GM19438 (cell line): ENCODE results near the gene BOK.
"Not testable (repeated sequence)": the region's sequence is repeated elsewhere in the genome, so short reads cannot be mapped to it uniquely, and the experiment has no call there.

Source experiments
- ATAC-seq: cut with Tn5 transposase; IDR thresholded peaks from one replicate; pipeline ENCODE4 v1.9.1; 2021; ENCODE audit warnings: low read depth; ENCODE audit not compliant: unreplicated experiment

Gene BOK

GRCh38 chr2:241554610-241555322, 3.8 kb upstream of the BOK start:
- ATAC-seq, result no peak

DNA sequence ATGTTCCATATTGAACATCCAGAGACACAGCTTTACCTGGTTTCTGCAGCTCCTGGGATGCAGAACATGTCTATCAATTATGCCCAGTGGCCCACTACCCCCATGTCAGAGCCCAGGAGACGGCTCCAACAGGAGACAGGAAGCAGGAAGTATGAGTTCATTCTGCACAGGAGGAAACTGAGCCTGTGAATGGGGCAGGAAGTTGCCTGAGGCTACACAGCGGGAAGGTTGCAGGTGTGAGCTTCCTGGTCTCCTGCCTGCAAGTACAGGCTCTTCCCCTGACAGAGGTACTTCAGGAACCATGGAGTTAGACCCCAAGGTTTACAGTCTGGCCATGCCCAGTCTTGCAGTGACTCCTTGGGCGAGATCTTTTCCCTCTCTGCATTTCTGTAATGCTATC, 2.8 kb upstream of the BOK start:
- ATAC-seq, result no peak

DNA sequence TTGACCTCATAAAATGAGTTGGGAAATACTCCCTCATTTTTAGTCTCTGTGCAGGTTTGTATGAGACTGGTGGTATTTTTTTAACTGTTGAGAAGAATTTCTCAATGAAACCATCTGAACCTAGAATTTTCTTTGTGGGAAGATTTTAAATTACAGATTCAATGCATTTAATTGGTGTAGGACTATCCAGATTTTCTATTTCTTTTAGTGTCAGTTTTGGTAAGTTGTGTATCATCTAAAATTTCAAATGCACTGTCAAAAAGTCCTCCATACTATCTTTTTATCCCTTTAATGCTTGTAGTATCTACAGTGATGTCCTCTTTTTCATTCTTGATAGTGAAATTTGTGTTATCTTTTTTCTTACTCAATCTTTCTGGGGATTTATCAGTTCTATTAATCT, 1.8 kb upstream of the BOK start:
- no peak for ATAC-seq

- ATAC-seq, result no peak
Observed at GRCh38 chr2:241559323-241560161, 997 bp downstream of the BOK start.

DNA sequence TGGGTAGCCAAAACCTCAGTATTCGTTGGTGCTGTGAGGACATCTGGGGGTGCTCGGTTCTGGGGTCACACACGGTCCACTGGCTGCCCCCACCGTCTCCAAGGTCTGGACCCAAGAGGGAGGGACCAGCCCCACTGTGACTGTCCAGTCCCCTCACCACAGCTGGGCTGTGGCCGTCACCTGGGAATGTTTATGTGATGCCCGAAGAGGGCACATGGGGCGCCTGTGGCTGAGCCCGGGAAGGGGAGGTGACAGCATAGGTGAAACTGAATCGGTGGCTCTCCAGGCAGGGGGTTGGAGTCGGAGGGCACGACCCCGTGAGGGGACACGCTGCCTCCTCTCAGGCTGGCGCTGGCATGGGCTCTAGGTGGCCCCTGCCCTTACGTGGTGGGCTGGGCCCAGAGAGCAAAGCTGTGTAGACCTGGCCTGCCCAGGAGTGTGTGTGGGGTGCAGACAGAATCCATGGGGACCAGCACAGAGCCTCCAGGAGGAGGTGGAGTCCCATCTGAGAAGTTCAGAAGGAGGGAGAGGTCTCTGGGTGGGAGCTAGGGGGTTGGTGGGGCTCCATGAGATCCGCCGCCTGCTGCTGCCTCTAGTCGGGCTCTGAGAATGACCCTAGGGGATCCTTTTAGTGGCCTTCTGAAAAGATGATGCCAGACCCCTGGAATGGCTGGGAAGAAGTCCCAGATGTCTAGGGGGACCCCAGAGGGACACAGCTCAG, 1.8 kb downstream of the BOK start:
- ATAC-seq, result no peak

GRCh38 chr2:241560883-241561474, 2.4 kb downstream of the BOK start:
- ATAC-seq, result no peak

- no peak for ATAC-seq
Observed at GRCh38 chr2:241561832-241562231, 3.3 kb downstream of the BOK start.

GRCh38 chr2:241562269-241562891, 3.8 kb downstream of the BOK start:
- ATAC-seq, result no peak

DNA sequence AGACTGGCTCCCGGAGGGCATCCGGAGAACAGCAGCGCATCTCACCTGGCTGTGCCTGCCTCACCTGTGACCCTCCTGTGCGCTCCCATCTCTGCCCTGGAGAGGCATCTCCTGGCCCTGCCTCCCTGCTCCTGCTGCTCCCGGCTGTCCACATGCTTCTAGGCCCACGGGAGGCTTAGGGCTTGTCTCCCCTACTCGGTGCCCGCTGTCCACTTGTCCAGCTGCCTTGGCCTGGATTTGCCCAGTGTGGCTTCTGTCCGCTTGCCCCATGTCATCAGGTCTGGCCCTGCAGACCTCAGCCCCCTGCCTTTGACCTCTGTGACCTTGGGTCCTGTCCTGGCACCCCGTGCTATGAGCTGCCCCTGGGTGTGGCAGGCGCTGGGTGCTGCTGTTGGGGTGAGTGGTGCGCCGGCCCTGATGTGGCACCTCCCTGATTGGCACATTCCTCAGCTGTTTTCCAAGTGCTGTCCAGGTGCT, 4.5 kb downstream of the BOK start:
- ATAC-seq, result no peak

DNA sequence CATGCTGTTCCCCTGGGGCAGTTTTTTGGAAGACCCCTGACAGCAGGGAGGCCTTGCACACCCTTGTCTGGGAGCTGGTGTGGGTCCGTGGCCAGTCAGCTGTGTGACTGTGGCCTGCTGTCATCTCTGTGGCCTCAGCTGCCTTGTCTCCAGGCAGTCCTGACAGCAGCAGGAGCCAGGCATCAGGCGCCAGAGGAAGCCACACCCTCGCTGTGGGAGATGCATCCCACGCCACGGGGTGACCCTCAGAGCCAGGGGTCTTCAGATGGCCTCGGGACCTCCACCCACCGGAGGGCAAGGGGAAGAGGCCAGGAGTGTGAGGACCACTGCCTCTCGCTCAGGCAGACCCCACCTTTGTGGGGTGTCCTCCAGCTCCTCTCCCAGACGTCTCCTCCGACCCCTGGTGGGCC, 5.0 kb downstream of the BOK start:
- no peak for ATAC-seq

DNA sequence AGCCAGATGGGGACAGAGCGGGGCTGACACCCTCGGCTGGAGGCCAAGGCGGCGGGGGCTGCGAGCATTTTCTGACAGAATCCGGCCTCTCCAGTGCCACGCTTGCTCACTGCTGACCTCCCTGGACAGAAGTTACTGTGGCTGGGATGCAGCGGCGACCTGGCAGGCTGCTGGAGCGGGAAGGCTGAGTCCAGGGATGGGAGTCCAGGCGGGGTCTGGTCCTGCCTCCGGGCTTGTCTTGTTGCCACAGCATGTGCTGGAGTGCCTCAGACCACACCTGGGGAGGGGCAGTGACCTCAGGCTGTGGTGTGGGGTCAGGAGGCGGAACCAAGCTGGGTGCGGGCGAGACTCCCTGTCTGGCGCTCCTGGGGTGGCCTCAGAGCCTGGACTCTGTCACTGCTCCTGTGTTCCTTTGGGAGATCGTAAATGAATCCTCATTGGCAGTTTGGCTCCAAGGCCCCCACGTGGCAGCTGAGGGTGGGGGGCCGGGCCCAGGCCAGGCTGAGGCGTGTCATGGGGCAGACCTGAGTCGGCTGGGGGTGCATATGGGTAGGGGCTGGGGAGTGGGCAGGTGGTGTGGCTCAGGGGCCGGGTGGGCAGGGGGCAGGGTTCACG, 5.5 kb downstream of the BOK start:
- no peak for ATAC-seq

DNA sequence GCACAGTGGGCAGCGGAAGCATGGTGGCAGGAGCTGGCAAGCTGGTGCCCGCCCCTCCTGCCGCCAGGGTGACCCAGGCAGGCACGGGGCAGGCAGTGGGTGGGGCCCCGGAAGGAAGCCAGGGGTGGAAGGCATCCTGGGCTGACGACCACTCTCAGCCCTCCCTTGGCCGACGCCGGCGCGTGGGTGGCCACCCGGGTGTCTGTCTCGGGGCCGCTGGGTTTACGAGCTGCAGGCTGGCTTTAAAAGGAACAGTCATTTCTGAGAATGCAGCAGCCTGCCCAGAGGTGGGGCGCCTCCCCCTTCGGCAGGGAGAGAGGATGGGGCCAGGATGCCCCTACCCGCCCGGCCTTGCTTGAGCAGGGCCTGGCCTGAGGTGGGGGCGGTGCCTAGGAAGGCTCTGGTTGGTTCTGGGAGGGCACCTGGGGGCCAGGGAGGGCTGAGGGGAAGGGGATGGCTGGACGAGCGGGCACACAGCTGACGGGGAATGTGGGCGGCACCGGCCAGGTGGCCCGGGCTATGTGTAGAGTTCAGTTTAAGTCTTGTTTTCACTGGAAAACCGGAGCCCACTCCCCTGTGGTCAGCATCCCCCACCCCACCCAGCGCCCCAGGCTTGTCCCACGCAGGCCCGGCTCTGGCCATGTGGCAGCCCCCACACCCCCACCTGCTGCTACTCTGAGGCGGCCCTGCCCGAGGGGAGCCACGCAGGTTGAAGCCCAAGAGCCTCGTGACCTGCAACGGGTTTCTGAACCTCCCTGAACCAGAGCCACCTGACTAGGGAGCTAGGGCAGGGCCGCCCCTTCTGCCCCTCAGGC, 6.3 kb downstream of the BOK start:
- ATAC-seq, result no peak

- no peak for ATAC-seq
Observed at GRCh38 chr2:241565411-241565810, 6.9 kb downstream of the BOK start.

DNA sequence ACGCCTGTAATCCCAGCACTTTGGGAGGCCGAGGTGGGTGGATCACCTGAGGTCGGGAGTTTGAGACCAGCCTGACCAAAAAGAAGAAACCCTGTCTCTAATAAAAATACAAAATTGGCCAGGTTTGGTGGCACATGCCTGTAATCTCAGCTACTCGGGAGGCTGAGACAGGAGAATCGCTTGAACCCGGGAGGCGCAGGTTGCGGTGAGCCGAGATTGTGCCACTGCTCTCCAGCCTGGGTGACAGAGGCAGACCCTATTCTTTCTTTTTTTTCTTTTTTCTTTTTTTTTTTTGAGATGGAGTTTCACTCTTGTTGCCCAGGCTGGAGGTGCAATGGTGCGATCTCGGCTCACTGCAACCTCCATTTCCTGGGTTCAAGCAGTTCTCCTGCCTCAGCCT, 7.5 kb downstream of the BOK start:
- not testable (repeated sequence) for ATAC-seq

GRCh38 chr2:241566468-241566867, 7.9 kb downstream of the BOK start:
- ATAC-seq, result no peak

DNA sequence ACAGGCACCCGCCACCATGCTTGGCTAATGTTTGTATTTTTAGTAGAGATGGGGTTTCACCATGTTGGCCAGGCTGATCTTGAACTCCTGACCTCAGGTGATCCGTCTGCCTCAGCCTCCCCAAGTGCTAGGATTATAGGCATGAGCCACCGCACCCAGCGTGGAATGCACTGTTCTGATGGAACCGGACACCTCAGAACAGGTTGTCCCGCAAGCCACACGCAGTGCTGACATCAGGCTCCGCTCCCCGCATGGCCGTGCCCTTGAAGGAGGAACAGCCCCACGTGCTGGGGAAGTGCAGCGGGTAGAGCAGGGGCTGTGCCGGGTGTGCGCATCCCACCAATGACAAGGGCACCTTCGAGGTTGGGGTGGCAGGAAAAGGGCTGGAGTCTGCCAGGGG, 8.7 kb downstream of the BOK start:
- not testable (repeated sequence) for ATAC-seq

DNA sequence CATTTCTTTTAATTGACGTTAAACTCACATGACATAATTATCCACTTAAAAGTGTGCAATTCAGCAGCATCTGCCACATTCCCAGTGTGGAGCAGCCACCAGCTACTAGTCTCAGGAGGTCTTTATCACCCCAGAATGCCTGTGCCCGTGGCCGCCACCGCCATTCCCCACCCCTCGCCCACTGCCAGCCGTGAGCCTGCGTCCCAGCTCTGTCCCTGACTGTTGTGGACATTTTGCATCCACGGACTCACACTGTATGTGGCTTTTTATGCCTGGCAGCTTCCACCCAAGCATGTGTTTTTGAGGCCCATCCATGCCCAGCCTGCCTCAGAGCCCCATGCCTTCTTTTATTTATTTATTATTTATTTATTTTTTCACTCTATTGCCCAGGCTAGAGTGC, 9.2 kb downstream of the BOK start:
- ATAC-seq, result no peak

- no peak for ATAC-seq
Observed at GRCh38 chr2:241568726-241569125, 10.2 kb downstream of the BOK start.

DNA sequence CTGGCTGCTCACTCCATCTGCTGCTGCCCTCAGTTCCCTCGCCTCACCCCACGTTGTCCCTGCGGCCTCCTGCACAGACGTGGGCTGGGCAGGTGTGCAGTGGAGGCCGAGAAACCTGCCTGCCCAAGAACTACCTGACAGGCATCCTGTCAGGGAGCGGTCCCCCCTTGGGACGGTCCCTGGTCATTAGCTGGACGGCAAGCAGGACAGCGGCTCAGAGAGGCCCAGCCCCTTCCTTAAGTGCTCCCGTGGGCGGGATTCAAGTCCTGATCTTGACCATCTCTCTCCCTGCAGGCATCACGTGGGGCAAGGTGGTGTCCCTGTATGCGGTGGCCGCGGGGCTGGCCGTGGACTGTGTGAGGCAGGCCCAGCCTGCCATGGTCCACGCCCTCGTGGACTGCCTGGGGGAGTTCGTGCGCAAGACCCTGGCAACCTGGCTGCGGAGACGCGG, 11.3 kb downstream of the BOK start:
- ATAC-seq, result no peak
